OCI-LY3 (cell line): ENCODE results near the gene CALHM5.

Experiments used
- EZH2phosphoT487 ChIP-seq: fragments of 200-600 bp; shearing (Covaris generic); IDR thresholded peaks from 2 replicates; pipeline ENCODE4 v1.6.1; 2018; ENCODE audit warnings: antibody characterized with exemption, mixed run types, low read depth
- TF ChIP-seq, protein P1 (sequence below): fragments of 200-600, 300-600 bp; sonication (generic); IDR thresholded peaks from 2 replicates; pipeline ENCODE4 v1.5.1; 2014; ENCODE audit warnings: antibody characterized with exemption, low read length, low read depth

DNA sequence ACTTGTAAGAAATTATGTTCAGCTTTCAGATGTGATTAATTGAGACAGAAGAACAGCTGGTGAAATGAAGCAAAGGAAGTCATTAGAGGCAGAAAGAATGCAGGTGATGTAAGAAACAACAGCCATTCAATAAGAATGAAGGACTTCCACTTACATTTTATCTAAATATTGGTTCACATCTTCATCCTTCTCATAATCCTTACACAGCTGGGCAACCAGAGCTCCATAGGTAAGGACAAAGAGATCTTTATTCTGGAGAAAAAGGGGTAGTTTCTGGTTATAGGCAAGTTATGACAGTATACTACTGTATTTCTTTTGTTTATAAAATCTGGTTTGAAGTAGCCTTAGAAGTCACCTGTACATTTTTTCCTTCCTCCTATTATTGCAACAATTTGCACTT is 31.7 kb downstream of the CALHM5 start:
- TF ChIP-seq, protein P1, sequence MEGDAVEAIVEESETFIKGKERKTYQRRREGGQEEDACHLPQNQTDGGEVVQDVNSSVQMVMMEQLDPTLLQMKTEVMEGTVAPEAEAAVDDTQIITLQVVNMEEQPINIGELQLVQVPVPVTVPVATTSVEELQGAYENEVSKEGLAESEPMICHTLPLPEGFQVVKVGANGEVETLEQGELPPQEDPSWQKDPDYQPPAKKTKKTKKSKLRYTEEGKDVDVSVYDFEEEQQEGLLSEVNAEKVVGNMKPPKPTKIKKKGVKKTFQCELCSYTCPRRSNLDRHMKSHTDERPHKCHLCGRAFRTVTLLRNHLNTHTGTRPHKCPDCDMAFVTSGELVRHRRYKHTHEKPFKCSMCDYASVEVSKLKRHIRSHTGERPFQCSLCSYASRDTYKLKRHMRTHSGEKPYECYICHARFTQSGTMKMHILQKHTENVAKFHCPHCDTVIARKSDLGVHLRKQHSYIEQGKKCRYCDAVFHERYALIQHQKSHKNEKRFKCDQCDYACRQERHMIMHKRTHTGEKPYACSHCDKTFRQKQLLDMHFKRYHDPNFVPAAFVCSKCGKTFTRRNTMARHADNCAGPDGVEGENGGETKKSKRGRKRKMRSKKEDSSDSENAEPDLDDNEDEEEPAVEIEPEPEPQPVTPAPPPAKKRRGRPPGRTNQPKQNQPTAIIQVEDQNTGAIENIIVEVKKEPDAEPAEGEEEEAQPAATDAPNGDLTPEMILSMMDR: no peak
- no peak for TF ChIP-seq EZH2phosphoT487
